GM19099 (cell line): ENCODE results near the gene KIAA1143.

ENCODE experiments used
- POLR2A ChIP-seq: IDR thresholded peaks from 3 replicates; pipeline ENCODE4 v1.6.1; 2011; ENCODE audit warnings: low read depth; ENCODE audit not compliant: insufficient read length; ENCODE audit errors: extremely low read depth

Gene KIAA1143

DNA sequence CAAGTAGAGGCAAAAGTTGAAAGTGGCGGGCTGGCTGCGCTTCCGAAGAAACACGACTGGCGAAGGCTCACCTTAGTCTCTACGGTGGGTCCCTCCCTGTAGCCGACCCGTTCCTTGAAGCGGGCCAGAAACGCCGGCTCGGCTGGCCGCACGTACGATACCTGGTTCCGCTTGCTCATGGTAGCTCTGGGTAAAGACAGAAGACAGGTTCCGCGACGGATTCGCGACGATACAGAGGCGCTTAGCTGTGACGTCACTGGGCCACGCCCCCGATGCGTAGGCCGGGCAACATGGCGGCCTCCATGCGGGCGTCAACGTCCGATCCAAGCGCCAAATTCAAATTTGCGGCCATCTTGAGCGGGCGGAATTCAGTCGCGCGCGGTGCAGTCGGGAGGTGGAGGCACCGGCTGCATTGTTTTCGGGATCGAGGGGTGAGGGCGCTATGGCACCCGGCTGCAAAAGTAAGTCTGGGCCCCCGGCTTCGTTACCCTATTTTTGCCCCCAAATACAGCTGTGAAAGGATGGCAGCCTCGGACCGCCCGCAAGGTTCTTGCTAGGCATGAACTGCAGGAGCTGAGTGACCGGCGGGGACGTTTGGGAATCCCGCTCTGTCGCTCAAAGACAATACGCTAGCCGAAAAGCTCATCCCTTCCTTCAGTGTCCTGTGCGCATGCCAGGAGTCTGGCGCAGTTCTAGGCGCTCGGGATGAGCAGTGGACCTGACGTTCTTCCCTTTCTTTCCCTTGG lies at the start of gene KIAA1143, which contains the start of gene KIF15:
Gene KIAA1143 (minus strand): TSS at position 196 of the 746 bp plus-strand sequence. CDS start 17 bp downstream, at position 179.
Gene KIF15 (plus strand): TSS at position 371 of the 746 bp plus-strand sequence. CDS start 72 bp downstream, at position 443.
- TF ChIP-seq POLR2A: peak; percentile 81

DNA sequence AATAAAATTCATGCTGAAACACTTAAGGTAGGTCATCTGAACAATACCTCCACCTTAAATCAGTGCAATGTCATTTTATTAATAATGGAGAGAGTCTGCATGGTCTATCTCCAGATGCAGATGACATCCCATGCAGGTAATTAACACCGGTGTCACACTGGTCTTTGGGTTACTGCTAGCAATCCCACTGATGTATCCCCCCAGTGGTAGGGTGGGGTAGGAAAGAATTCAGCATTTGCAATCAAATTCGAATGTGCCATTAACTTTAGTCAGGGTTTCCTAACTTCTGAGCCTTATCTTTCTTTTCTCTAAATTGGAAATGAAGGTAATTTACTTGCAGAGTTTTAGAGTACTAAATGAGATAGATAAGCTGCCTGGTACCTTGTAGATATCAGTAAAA lies 44.5 kb upstream of the KIAA1143 start:
- no peak for TF ChIP-seq POLR2A

DNA sequence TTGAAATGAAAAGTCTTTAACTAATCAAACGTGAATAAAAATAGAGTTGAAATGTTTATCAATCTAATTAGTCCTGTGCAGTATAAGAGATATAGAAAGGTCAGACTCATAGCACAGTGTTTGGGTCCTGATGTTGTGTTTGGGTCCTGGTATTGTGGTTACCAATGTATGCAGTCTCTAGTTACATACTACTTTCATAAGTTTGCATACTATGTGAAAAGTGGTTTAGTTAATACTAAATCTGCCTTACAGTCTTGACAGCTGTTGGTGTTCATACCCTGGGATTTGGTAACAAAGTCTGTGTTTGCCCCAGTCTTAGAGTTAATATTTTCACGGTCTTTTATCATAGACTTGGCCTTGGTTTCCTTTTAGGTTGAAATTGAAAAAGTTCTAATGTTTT lies 41.9 kb upstream of the KIAA1143 start:
- TF ChIP-seq POLR2A: no peak

DNA sequence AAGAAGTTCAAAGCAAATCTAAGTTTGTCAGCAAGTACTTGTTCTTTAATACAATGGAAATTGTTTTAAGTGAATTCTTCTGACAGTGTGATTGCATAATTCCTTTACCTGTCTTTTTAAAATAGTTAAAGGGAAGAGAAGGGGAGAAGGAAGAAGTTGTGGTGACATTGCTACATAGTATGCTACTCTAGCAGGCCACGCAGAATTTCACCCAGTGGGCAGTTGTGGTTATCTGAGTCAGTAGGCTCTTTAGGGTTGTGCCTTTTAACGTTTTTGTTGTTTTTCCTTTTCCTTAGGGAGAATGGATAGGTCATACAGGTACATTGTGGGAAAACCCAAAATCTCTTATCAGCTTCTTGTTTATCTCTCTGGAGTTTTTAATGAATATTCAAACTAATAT lies 40.6 kb upstream of the KIAA1143 start:
- no peak for TF ChIP-seq POLR2A

DNA sequence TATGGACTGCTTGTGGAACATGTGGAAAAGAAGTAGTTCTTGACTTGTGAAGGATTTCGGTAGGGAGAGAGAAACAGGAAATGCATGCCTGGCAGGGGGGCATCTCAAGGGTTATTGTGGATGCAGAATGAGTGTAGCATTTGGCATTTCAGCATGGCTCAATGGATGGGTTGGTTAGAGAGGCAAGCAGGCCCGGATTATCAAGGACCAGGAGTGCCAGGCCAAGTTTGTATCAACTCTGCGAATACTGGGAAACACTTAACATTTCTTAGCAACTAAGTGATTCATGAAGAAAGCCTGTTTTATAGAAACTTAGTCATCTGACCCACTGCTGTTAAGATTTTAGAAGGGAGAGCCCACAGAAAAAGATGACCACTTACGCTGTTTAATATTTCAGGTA lies 33.8 kb upstream of the KIAA1143 start:
- no peak for TF ChIP-seq POLR2A

DNA sequence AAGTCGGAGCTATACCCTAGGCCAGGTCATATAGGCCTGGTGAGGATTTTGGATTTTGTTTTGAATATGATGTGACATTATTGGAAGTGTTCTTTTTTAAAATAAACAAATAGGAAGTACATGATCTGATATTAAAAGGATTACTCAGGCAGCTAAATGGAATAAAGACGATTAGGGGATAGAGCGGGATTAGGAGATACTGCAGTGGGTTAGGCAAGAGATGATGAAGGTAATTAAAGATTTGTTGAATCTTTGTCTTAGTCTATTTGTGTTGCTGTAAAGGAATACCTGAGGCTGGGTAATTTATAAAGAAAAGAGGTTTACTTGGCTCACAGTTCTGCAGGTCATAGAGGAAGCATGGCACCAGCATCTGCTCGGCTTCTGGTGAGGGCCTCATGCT lies 21.5 kb upstream of the KIAA1143 start:
- TF ChIP-seq POLR2A: no peak

DNA sequence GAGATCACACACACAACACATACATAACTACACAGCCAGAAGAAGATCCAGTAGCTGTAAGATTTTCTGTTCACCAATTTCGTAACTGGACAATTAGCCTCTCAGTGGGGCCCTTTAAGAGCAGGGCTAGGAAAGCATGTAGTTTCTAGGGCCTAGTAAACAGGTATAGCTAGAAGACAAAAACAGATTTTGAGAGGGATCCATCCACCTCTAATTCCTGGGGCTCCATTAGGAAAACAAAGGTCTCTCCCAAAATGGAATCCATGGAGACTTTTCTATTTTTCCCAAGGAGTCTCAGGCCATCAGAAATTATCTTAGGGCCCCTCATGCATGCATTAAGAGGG lies 10.7 kb upstream of the KIAA1143 start:
- no peak for TF ChIP-seq POLR2A

DNA sequence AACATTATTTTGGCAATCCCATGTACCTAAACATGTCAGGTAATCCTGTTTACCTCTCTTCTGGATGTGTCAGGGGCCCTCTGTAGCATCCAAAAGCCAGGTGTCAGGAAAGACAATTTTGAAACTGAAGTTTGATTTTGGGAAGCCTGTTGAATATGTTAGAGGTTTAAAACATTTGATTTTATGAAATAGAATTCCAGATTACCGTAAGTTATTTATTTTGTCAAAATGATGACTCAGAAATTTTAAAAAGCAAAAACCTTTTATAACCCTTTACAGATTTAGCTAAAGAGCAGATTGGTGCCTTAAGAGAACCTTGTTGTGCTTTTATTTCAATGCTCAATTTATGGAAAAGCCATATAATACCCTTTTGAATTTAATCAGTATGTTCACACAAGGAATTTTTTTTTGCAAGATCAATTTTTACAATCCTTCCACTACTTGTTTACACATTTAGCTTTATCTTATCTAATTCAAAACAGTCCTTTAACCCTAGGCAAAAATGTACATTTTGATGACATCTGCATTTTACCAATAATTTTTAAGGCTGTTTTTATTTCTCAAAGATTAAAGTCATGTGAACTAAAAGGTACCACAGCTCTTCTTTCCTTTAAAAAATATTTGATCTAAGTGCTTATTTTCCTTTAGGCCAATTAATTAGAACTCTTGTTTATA lies 10.1 kb upstream of the KIAA1143 start:
- TF ChIP-seq POLR2A: no peak

DNA sequence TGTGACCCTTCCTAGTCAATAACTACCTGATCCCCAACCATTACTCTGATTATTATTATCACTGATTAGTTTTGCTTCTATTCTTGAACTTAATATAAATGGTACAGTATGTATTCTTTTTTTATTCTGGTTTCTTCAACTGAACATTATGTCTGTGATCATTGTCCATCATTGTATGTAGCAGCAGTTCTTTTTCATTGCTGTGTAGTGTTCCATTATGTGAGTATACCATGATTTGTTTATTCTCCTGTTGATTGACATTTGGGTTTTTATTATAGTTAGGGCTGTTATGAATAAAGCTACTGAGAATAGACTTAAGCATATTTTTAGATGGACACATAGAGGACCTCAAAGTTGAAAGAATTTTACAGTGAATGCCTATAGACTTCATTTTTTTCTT lies 2.8 kb upstream of the KIAA1143 start:
- TF ChIP-seq POLR2A: no peak

DNA sequence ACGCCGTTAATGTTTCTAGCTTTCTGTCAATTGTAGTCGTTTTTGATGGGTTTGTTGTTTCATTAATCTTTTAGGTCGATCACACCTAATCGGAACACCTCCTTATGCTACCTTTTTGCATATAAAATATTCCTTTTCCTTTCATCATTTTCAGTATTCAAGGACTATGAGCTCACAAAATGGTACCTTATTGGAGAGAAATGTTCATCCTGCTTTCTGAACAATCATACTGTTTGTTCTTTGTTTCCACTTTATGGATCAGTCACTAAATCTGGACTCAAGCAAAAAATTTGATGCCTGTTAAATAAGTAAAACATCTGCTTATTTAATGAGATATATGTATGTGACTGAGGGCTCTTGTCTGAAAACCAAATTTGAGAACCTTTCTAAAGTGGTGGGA lies 1.3 kb upstream of the KIAA1143 start:
- TF ChIP-seq POLR2A: no peak

DNA sequence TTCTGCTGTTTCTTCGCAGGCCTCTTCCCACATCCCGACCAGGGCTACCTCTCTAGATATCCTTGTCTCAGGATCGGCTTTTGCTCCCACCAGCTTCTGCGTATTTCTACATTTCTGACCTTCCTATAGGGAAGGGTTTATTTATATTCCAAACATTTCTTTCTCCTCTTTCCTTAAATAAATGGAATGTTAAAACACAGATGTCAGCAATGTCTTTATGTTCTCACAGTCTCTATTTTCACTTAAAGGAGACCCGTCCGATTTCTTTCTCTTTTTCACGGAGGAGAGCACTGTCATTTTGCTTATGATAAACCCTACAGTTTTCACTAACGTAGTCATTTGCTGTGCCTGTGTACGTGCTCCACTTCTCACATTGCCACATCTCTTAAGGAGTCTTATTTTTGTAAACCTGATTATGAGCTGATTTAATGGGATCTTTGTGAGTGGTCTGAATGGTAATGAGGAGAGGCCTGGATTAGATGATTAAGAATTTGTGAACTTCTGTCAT lies 805 bp upstream of the KIAA1143 start:
- TF ChIP-seq POLR2A: no peak

DNA sequence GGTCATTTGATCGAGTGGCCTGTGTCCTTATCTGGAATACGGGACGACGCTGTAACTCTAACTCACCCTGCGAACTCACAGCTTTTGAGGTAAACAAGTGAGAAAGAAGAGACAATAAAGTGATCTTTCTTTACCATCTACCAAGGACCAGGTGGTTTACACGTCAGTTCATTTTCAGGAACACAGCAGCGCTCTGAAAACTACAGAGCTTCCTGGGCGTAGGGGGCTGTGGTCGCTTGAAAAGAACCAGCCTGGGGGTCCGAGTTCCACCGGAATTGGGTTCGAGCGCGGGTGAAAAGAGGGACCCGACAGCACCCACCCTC lies 357 bp downstream of the KIAA1143 start:
- no peak for TF ChIP-seq POLR2A

DNA sequence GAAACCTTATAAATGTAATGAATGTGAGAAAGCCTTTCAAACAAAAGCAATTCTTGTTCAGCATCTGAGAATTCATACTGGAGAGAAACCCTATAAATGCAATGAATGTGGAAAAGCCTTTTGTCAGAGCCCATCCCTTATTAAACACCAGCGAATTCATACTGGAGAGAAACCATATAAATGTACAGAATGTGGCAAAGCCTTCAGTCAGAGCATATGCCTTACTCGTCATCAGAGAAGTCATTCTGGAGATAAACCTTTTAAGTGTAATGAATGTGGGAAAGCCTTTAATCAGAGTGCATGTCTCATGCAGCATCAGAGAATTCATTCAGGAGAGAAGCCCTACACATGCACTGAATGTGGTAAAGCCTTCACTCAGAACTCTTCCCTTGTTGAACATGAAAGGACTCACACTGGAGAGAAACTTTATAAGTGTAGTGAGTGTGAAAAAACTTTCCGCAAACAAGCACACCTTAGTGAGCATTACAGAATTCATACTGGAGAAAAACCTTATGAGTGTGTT lies 26.7 kb downstream of the KIAA1143 start:
- no peak for TF ChIP-seq POLR2A

DNA sequence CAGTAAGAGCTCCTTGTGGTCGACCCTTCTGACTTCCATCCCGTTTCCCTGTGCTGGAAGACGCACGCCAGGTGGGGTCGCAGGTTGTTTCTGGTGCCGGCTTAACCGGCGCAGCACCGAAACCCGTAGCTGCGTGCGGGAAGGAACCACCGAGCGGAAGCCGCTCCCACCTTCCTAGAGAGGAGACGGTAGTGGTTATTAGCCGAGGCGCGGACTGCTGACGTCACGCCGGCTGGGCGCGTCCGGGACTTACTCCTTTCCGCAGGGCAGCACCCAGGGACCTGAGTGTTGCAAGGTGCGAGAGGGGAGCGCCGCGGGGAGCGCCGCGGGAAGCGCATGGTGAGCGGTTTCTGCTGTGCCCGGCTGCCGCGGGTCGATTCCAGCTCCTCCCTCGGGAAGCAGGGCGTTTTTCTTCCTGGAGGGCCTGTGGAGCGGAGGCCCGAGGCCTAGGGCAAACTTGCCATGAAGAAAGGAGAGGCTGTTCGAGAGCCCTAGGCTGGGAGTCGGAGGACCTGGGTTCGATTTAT lies 32.0 kb downstream of the KIAA1143 start, which contains the start of gene ZNF501:
Gene ZNF501 (plus strand): TSS at position 252 of the 527 bp plus-strand sequence. CDS start 4,787 bp downstream, outside the sequence.
- TF ChIP-seq POLR2A: peak; percentile 36

DNA sequence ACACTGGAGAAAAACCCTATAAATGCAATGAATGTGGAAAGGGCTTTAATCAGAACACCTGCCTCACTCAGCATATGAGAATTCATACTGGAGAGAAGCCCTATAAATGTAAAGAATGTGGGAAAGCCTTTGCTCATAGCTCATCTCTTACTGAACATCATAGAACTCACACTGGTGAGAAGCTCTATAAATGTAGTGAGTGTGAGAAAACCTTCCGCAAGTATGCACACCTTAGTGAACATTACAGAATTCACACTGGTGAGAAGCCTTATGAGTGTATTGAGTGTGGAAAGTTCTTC lies 39.4 kb downstream of the KIAA1143 start:
- TF ChIP-seq POLR2A: no peak
